GM18951 (cell line): ENCODE results near the gene WDR54.
"Not testable (repeated sequence)": the region's sequence is repeated elsewhere in the genome, so short reads cannot be mapped to it uniquely, and the experiment has no call there.

Experiments used
- POLR2A ChIP-seq: IDR thresholded peaks from 4 replicates; pipeline ENCODE4 v1.6.1; 2011; ENCODE audit warnings: mild to moderate bottlenecking; ENCODE audit not compliant: insufficient read length, insufficient read depth; ENCODE audit errors: extremely low read depth
- in situ Hi-C: fragments of 300-500 bp; cut with MboI; formaldehyde crosslinking; loops from one replicate; pipeline ENCODE4 v1.12.0; 2022; ENCODE audit warnings: low sequenced_read_pairs, mixed read lengths, inconsistent platforms; ENCODE audit not compliant: unreplicated experiment

WDR54 gene

GRCh38 chr2:74414881-74415761 is 6.4 kb upstream of the WDR54 start:
- no peak for TF ChIP-seq POLR2A
- in situ Hi-C loops = no loop called here

- in situ Hi-C loops = no loop called here
- no peak for TF ChIP-seq POLR2A
These were observed 5.7 kb upstream of the WDR54 start for GRCh38 chr2:74415762-74416395.

GRCh38 chr2:74416778-74417177 is 4.8 kb upstream of the WDR54 start:
- in situ Hi-C loops = no loop called here
- TF ChIP-seq POLR2A = no peak

GRCh38 chr2:74417197-74417596 is 4.3 kb upstream of the WDR54 start:
- no peak for TF ChIP-seq POLR2A

GRCh38 chr2:74417763-74418162 is 3.8 kb upstream of the WDR54 start:
- in situ Hi-C loops = no loop called here

More at GRCh38 chr2:74417197-74417596, 4.3 kb upstream of the WDR54 start:
- in situ Hi-C loops = no loop called here

GRCh38 chr2:74418312-74418711 is 3.2 kb upstream of the WDR54 start:
- in situ Hi-C loops = no loop called here
- no peak for TF ChIP-seq POLR2A

More at GRCh38 chr2:74417763-74418162, 3.8 kb upstream of the WDR54 start:
- TF ChIP-seq POLR2A = no peak

GRCh38 chr2:74419345-74419744 is 2.2 kb upstream of the WDR54 start:
- in situ Hi-C loops = no loop called here
- no peak for TF ChIP-seq POLR2A

GRCh38 chr2:74420006-74420405 is 1.5 kb upstream of the WDR54 start:
- in situ Hi-C loops = no loop called here
- no peak for TF ChIP-seq POLR2A

GRCh38 chr2:74420443-74421103 is 957 bp upstream of the WDR54 start:
- in situ Hi-C loops = not testable (repeated sequence)

GRCh38 chr2:74423231-74424095 is 1.9 kb downstream of the WDR54 start:
- TF ChIP-seq POLR2A = no peak
- in situ Hi-C loops = no loop called here

- in situ Hi-C loops = no loop called here
- TF ChIP-seq POLR2A = no peak
These were observed 2.8 kb downstream of the WDR54 start for GRCh38 chr2:74424139-74424992.

- no peak for TF ChIP-seq POLR2A
- in situ Hi-C loops = no loop called here
These were observed 3.5 kb downstream of the WDR54 start for GRCh38 chr2:74424995-74425406.

- in situ Hi-C loops = no loop called here
These were observed 4.0 kb downstream of the WDR54 start for GRCh38 chr2:74425523-74425922.

More at GRCh38 chr2:74425523-74425922, 4.0 kb downstream of the WDR54 start:
- TF ChIP-seq POLR2A = no peak
